ENCODE measurements around the gene POMGNT2.

Gene POMGNT2

GRCh38 chr3:43102773-43103480, 3.0 kb downstream of the POMGNT2 start:
- no peak for DNase-seq (ENCODE audit: low spot score)

DNA sequence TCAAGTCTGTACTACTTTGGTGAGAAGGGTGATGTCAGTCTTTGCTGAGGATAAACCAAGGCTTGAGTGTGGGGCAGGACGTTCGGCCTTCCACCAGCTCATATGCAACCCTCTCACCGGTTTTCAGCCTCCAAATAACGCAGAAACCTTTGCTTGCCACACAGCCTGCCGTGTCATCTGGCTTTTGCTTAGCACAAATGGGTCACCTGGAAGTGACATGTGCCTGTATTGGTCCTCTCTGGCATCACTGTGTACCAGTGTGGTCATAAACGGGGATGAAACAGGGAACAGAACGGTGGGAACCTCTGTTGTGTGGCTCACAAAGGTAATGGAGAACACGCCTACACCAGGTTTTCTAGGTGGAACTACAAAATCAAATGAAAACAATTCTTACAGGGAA, 7.1 kb downstream of the POMGNT2 start:
- DNase-seq (ENCODE audit: low spot score) = no peak

DNA sequence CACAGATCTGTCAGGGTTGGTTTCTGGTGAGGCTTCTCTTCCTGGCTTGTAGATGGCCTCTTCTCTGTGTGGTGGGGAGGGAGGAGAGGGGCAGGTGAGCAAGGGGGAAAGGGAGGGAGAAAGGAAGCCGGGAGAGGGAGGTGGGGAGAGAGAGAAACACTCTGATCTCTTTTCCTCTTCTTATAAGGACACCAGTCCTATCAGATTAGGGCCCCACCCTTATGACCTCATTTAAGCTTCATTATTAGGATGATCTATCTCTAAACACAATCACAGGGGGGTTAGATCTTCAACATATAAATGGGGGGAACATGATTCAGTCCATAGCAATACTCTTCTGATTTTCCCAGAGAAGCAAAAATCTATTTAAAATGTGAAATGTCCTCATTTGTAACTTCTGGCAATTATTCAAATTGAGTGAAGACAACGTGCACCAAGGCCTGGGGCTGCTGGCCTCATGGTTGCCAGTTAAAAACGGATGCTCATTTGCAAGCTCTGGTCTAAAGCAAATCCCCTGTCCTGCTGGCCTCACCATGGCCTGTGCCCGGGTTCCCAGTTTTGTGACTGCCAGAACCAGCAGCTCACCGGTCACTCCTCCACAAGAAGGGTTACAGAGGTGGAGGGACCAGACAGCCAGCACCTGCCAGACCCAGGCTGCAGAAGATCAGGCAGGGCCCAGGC, 8.3 kb downstream of the POMGNT2 start:
- no peak for DNase-seq (ENCODE audit: low spot score)

GRCh38 chr3:43096761-43097160, 9.1 kb downstream of the POMGNT2 start:
- no peak for DNase-seq (ENCODE audit: low spot score)

DNA sequence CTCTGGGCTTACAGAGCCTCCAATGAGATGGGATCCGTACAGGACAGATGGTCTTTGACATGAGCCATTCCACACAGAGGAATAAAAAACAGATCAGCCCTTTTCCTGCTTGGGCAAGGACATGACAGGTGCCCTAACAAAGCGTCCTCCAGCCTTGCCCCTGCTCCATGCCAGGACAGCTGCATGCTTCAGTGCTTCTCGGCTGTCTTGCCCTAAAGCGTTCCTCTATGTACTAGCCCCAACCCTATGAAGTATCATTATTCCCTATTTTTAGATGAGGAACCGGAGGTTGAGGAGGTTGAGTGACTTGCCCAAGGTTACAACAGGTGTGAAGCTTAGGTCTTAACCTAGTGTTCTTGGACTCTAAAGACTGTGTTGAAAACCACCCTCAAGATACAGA, 10.5 kb downstream of the POMGNT2 start:
- DNase-seq (ENCODE audit: low spot score) = no peak

GRCh38 chr3:43094851-43095250, 11.0 kb downstream of the POMGNT2 start:
- DNase-seq (ENCODE audit: low spot score) = no peak

- DNase-seq (ENCODE audit: low spot score) = no peak
These were observed 11.5 kb downstream of the POMGNT2 start for GRCh38 chr3:43094381-43094780.

DNA sequence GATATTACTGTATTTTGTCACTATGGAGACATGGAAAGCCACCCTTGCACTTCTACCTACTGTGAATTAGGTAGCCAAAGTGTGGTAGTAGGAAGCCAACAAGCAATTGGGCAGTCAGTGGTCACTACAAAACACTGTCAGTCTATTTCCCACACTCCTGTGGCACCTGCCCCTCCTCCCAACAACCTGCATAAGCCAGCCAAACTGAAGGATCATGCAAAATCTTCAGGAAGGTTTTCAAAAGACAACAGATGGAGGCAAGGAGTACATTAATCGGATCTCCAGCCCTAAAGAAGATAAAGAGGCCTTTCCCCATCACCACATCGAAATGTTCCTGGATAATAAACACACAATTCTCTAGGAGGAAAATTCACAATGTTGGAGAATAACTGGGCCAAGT, 11.9 kb downstream of the POMGNT2 start:
- DNase-seq (ENCODE audit: low spot score) = no peak

DNA sequence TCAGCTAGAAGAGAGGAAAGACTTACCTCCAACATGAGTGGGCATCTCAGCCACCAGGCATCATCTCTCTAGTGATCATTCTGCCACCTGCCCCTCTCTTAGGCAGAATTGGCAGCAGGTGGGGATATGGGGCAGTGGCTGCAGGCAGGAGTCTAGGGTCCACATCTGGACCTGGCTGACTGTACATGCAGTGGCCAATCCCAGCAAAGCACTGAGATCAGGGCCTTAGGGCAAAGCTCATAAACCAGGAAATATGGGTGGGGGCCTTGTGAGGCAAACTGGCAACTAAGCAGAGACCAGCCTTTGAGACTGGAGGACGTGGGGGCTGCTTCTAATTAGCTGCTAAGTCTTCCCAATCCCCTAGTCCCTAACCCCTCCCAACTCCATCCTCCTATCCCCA, 12.9 kb downstream of the POMGNT2 start:
- no peak for DNase-seq (ENCODE audit: low spot score)

DNA sequence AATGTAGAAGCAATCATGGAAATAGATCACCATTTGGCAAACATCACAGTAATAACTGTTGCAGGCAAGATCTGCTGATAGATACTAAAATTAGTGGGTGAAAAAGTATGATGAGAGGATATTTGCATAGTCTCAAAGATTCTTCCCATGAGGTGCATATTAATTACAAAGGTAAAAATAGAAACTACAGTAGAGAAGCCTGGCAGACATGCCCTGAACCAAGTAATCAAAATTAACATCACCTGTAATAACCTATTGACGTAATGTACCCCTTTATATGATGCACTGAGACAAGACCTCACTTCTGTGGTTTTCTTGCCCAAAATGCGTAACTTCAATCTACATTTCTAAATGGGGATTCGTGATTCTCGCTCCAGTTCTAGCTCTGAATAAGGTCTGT, 14.4 kb downstream of the POMGNT2 start:
- no peak for DNase-seq (ENCODE audit: low spot score)

DNA sequence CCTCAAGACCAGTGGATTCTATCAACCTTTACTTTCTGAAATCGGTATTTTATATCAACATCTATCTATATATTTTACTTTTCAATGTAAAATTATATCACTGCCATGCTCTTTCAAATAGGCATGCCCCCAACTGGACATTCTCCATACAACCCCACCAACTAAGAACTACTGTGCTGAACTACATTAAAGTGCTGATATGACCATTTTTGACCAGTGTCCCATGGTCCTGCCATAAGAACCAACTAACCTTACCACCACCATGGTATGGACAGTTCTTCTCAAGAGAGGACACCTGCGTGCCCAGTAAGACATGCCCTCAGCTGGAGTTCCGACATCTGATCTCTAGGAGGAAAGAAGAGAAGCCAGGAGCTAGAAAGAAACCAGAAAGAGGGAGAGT, 15.6 kb downstream of the POMGNT2 start:
- no peak for DNase-seq (ENCODE audit: low spot score)

DNA sequence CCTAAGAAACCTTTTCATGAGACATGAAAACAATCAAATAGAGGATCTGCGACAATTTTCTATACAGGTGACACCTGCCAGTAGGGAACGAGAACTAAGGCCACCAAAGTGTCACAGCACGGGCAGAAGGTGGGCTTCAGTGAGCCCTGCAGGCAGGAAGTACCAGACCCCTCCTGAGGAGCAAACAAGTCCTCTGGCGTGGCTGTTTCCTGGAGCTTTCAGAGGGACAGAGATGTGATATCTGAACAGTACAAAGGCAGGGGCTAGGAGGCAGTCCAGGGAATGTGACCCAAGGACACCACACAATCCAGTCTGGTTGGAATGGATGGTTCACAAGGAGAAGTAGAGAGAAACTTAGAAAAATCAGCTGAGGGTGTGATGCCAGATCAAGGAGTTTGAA, 16.8 kb downstream of the POMGNT2 start:
- DNase-seq (ENCODE audit: low spot score) = no peak

DNA sequence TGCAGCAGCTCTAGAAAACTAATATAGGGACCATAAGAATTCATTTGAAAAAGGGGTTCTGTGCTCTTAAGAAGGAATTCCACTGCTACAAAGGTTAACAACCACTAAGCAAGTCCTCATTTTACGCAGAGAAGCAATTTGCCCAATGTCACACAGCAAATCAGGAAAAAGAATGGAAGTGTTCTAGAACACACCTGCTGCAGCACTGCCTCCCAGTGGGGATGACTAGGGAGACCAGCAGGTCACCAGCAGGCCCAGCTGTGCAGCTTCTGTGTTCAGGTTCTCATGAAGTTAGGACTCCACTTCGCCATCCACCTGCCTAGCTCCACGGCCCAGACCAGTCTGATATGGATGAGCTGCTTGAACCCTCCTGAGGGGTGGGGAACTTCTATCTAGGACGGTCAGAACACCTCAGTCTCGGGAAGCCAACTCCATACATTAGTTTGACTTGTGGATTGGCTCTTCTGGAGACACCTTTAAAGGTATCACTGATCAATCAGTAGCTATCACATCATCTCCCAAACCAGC, 18.6 kb downstream of the POMGNT2 start:
- no peak for DNase-seq (ENCODE audit: low spot score)

DNA sequence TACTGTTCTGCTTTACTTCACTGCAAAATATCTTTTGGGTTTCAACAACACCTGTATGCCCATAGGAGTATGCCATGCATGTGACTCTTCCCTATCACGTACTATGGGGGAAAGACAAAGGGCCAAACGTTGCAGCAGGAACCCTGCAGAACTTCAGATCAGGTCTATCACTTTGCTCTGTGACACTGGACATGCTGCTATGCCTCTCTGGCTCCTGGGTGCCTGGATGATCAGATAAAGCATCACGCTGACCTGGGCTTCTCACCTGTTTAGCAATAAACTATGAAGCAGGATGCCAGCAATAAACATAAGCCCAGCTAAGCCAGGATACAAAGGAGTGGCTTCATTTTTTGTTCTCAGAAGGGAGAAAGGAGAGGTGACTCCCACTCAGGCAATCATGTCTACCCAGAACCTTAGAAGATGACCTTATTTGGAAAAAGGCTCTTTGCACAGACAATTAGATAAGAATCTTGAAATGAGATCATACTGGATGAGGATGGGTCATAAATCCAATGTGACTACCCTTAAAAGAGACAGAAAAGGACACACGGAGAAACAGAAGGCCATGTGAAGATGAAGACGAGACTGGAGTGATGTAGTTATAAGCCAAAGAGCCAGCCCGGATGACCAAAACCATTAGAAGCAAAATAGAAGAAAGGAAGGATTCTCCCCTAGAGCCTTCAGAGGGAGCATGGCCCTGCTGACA, 19.3 kb downstream of the POMGNT2 start:
- no peak for DNase-seq (ENCODE audit: low spot score)

DNA sequence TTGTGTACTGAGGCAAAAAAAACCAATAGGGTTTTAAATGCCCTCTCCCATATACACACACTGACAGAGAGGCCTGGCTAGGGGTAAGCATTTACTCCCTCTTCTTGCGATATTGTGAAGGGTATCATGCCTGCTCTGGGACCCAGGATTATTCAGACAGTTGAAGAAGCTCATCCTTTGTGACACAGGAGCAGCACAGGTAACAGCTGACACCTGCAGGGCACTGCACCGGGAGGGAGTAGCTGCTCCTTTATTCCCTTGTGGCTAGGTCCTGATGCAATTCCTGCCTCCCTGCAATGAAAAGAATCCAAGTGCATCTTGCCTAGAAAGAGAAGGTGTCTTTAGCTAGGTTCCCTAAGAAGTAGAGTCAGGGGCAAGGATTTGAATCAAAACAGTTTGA, 23.4 kb downstream of the POMGNT2 start:
- DNase-seq (ENCODE audit: low spot score) = no peak

DNA sequence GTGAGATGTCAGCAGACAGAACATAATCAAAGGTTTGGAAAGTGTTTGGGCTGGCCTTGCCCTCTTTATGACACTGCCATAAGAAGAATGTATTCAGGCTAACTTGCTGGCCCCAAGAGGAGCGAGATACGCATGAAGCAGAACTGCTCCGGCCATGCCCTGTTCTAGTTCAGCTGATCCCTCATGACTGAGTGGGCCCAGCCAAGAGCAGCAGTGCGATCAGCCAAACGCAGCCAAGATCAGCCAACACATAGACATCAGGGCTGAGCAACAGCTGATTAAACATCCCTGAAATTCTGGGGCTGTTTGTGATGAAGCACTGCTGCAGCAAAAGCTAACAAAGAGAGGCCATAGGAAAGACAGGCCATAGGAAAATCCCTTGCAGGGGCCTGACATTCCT, 24.1 kb downstream of the POMGNT2 start:
- DNase-seq (ENCODE audit: low spot score) = no peak

DNA sequence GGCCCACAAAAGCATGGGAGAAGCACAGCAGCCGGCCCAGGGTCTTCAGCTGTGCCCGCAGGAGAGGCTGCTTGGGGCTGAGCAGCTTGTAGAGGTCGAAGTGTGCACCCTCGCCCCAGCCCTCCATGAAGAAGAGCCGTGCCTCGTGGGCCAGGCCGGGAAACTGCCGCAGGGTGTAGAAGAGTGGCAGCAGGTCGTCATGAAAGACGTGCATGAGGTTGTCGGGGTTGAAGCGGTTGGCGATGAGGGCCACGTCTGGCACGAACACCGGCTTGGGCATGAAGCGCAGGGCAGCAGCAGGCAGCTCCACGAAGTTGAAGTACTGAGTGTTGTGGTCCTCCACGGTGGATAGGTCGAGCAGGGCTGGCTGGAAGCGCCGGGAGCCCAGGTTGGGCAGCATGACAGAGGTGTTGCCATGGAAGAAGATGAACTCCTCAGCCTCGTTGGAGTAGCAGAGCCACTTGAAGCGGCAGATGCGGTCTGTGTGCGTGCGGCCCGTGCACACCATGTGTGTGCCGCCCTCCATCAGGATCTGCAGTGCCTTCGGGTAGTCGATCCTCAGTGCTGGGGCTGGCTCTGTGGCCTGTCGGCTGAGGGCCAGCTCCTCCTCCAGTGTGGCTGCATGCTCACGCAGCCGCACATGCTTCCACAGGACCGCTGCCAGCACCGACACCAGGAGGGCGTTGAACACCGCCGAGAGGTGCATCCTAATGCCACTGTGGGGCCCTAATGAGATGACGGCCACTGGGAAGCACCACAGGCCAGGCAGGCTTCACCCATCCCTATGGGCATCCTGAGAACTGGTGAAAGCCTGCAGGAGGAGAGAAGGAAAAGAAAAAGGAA, 24.9 kb downstream of the POMGNT2 start:
- no peak for DNase-seq (ENCODE audit: low spot score)

DNA sequence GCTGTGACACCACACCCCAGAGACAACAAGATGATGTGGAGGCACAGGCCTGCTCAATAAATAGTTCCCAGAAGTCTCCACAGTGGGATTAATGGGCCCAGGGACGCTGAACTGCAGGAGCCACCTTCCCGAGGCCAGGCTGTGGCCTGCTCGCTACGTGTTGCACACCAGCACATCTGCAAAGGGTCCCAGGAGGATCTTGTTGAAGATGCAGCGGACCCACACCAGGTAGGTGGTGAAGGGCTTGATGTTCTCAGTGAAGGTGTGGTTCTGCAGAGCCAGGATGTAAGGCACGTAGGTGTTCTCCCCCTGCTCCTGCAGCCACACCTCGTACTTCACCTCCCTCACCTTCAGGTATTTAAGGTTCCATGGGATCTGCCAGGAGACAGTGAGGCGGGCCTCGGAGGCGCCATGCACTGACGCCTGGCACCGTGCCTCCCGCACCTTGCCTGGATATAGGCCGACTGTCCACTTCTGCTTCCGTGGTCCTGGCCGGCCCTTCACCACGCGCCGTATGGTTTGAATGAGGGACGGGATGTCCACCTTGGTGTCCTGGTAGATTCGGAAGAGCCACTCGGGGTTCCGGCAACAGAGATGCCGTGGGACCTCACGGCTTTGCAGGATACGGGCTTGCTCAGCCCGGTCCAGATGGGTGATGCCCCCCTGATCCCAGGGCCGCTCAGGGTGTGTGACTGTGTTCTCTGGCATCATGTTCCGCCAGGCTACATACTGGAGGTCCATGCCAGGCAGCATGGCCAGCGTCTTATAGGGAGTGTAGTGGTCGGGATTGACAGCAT, 26.1 kb downstream of the POMGNT2 start:
- DNase-seq (ENCODE audit: low spot score) = no peak

GRCh38 chr3:43077707-43078106, 28.2 kb downstream of the POMGNT2 start:
- no peak for DNase-seq (ENCODE audit: low spot score)

DNA sequence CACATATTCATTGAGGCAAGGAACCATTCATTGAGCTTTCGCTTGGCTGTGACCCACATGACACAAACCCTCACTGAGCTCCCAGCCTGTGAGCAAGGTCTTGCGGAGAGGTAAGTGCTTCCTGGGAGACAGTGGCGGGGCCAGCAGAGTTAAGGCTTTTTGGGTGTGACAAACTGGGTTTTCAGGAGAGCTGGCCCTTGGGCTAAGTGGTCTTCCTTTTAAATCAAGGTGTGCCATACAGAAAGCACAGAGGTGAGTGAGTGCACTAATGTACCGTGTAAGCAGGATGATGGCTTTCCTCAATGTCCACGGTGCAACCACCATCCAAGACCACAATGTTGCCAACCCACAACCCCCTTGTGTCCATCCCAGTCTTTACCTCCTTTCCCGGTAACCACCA, 28.6 kb downstream of the POMGNT2 start:
- DNase-seq (ENCODE audit: low spot score) = no peak

GRCh38 chr3:43076857-43077256, 29.0 kb downstream of the POMGNT2 start:
- DNase-seq (ENCODE audit: low spot score) = no peak
